ENCODE data around the gene KRTAP10-10. TPM values are rescaled to one million over a fixed set of nuclear protein-coding genes. Genes with fewer than 3 reads are reported as not detected.
"Not testable (repeated sequence)": the region's sequence is repeated elsewhere in the genome, so short reads cannot be mapped to it uniquely, and the experiment has no call there.

The KRTAP10-10 gene
- total RNA-seq, 1 donor = not detected

GRCh38 chr21:44595524-44595923 lies 41.6 kb upstream of the KRTAP10-10 start:
- Histone ChIP-seq H3K4me3 (ENCODE audit: insufficient read depth, low read length) (no peak overlapping the region), H2AFZ (ENCODE audit: low read length) (no peak overlapping the region), H3K4me1 (ENCODE audit: insufficient read depth, low read length) (no peaks in the 10 kb centered on the region), H3K4me2 (ENCODE audit: insufficient read depth, low read length) (no peak overlapping the region), H3K27me3 (ENCODE audit: insufficient read depth, low read length) (peaks cover 30% of the 10 kb centered on the region), H3K9me3 (ENCODE audit: low read depth, low read length) (no peaks in the 10 kb centered on the region), H3K79me2 (ENCODE audit: insufficient read depth, low read length) (no peaks in the 10 kb centered on the region), H3K36me3 (ENCODE audit: insufficient read depth, low read length) (no peaks in the 10 kb centered on the region), H4K20me1 (ENCODE audit: insufficient read depth, low read length) (no peaks in the 10 kb centered on the region), H3K27ac (ENCODE audit: low read depth, low read length) (no peak overlapping the region)
- no peak for TF ChIP-seq CTCF (IDR thresholded peaks at IDR 0.05; ENCODE audit: extremely low read depth, low read depth, low read length)
- no peak for DNase-seq (ENCODE audit: insufficient read length, low spot score, missing footprints)

GRCh38 chr21:44596068-44596725 lies 41.0 kb upstream of the KRTAP10-10 start:
- no peak for DNase-seq (ENCODE audit: insufficient read length, low spot score, missing footprints)
- TF ChIP-seq CTCF (IDR thresholded peaks at IDR 0.05; ENCODE audit: extremely low read depth, low read depth, low read length) = no peak

GRCh38 chr21:44598061-44598460 lies 39.1 kb upstream of the KRTAP10-10 start:
- Histone ChIP-seq H3K79me2 (ENCODE audit: insufficient read depth, low read length) (no peaks in the 10 kb centered on the region), H3K4me2 (ENCODE audit: insufficient read depth, low read length) (no peak overlapping the region), H3K4me3 (ENCODE audit: insufficient read depth, low read length) (no peak overlapping the region), H2AFZ (ENCODE audit: low read length) (no peak overlapping the region), H3K9me3 (ENCODE audit: low read depth, low read length) (no peaks in the 10 kb centered on the region), H3K36me3 (ENCODE audit: insufficient read depth, low read length) (no peaks in the 10 kb centered on the region), H4K20me1 (ENCODE audit: insufficient read depth, low read length) (no peaks in the 10 kb centered on the region), H3K4me1 (ENCODE audit: insufficient read depth, low read length) (no peaks in the 10 kb centered on the region), H3K27me3 (ENCODE audit: insufficient read depth, low read length) (peaks cover 19% of the 10 kb centered on the region), H3K27ac (ENCODE audit: low read depth, low read length) (no peak overlapping the region)
- no peak for DNase-seq (ENCODE audit: insufficient read length, low spot score, missing footprints)
- no peak for TF ChIP-seq CTCF (IDR thresholded peaks at IDR 0.05; ENCODE audit: extremely low read depth, low read depth, low read length)

More at GRCh38 chr21:44596068-44596725, 41.0 kb upstream of the KRTAP10-10 start:
- Histone ChIP-seq H3K4me2 (ENCODE audit: insufficient read depth, low read length) (no peak overlapping the region), H2AFZ (ENCODE audit: low read length) (no peak overlapping the region), H3K27ac (ENCODE audit: low read depth, low read length) (no peak overlapping the region), H3K79me2 (ENCODE audit: insufficient read depth, low read length) (no peaks in the 10 kb centered on the region), H3K9me3 (ENCODE audit: low read depth, low read length) (no peaks in the 10 kb centered on the region), H3K4me1 (ENCODE audit: insufficient read depth, low read length) (no peaks in the 10 kb centered on the region), H3K4me3 (ENCODE audit: insufficient read depth, low read length) (no peak overlapping the region), H4K20me1 (ENCODE audit: insufficient read depth, low read length) (no peaks in the 10 kb centered on the region), H3K27me3 (ENCODE audit: insufficient read depth, low read length) (peaks cover 30% of the 10 kb centered on the region), H3K36me3 (ENCODE audit: insufficient read depth, low read length) (no peaks in the 10 kb centered on the region)

- TF ChIP-seq CTCF (IDR thresholded peaks at IDR 0.05; ENCODE audit: extremely low read depth, low read depth, low read length) = no peak
- H2AFZ ChIP-seq (ENCODE audit: low read length) = no peak overlapping the region
- no peaks in the 10 kb centered on the region for H3K9me3 ChIP-seq (ENCODE audit: low read depth, low read length)
- peak; percentile 71 for DNase-seq (ENCODE audit: insufficient read length, low spot score, missing footprints)
- H3K4me1 ChIP-seq (ENCODE audit: insufficient read depth, low read length) = no peaks in the 10 kb centered on the region
- H3K79me2 ChIP-seq (ENCODE audit: insufficient read depth, low read length) = no peaks in the 10 kb centered on the region
- H3K27me3 ChIP-seq (ENCODE audit: insufficient read depth, low read length) = peaks cover 9% of the 10 kb centered on the region
- H3K27ac ChIP-seq (ENCODE audit: low read depth, low read length) = no peak overlapping the region
- H3K36me3 ChIP-seq (ENCODE audit: insufficient read depth, low read length) = no peaks in the 10 kb centered on the region
- H4K20me1 ChIP-seq (ENCODE audit: insufficient read depth, low read length) = no peaks in the 10 kb centered on the region
- no peak overlapping the region for H3K4me3 ChIP-seq (ENCODE audit: insufficient read depth, low read length)
- H3K4me2 ChIP-seq (ENCODE audit: insufficient read depth, low read length) = no peak overlapping the region
Measured at GRCh38 chr21:44599264-44600029, 37.7 kb upstream of the KRTAP10-10 start.

GRCh38 chr21:44600118-44600978 lies 36.8 kb upstream of the KRTAP10-10 start, which contains the start of gene KRTAP10-7:
Gene KRTAP10-7 (plus strand): TSS chr21:44600597. CDS start chr21:44600622, 25 bp downstream.
- not testable (repeated sequence) for H3K9me3 ChIP-seq (ENCODE audit: low read depth, low read length); H3K36me3 ChIP-seq (ENCODE audit: insufficient read depth, low read length); H3K4me2 ChIP-seq (ENCODE audit: insufficient read depth, low read length); H3K4me3 ChIP-seq (ENCODE audit: insufficient read depth, low read length); H3K27ac ChIP-seq (ENCODE audit: low read depth, low read length); H2AFZ ChIP-seq (ENCODE audit: low read length); H4K20me1 ChIP-seq (ENCODE audit: insufficient read depth, low read length); H3K4me1 ChIP-seq (ENCODE audit: insufficient read depth, low read length); H3K79me2 ChIP-seq (ENCODE audit: insufficient read depth, low read length); DNase-seq (ENCODE audit: insufficient read length, low spot score, missing footprints); H3K27me3 ChIP-seq (ENCODE audit: insufficient read depth, low read length)

All from osteoblast (primary cell).